ENCODE results near the gene NHP2.

NHP2 gene

GRCh38 chr5:178126556-178126955, 27.1 kb downstream of the NHP2 start:
- H3K4me3 ChIP-seq (ENCODE audit: low read depth, low read length), result no peak overlapping the region
- H3K27me3 ChIP-seq (ENCODE audit: insufficient read depth, low read depth, severe bottlenecking), result no peaks in the 10 kb centered on the region
- TF ChIP-seq, protein P1, sequence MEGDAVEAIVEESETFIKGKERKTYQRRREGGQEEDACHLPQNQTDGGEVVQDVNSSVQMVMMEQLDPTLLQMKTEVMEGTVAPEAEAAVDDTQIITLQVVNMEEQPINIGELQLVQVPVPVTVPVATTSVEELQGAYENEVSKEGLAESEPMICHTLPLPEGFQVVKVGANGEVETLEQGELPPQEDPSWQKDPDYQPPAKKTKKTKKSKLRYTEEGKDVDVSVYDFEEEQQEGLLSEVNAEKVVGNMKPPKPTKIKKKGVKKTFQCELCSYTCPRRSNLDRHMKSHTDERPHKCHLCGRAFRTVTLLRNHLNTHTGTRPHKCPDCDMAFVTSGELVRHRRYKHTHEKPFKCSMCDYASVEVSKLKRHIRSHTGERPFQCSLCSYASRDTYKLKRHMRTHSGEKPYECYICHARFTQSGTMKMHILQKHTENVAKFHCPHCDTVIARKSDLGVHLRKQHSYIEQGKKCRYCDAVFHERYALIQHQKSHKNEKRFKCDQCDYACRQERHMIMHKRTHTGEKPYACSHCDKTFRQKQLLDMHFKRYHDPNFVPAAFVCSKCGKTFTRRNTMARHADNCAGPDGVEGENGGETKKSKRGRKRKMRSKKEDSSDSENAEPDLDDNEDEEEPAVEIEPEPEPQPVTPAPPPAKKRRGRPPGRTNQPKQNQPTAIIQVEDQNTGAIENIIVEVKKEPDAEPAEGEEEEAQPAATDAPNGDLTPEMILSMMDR (IDR thresholded peaks at IDR 0.05; ENCODE audit: low read depth, low read length), result no peak
- no peak for DNase-seq
- H3K9me3 ChIP-seq (ENCODE audit: severe bottlenecking), result no peaks in the 10 kb centered on the region
- peaks cover 3% of the 10 kb centered on the region; the same call in 1 of the 2 replicates for H3K36me3 ChIP-seq
- no peak overlapping the region for H3K27ac ChIP-seq

GRCh38 chr5:178125253-178125906, 28.3 kb downstream of the NHP2 start:
- no peak overlapping the region for H3K27ac ChIP-seq

GRCh38 chr5:178123966-178124925, 29.4 kb downstream of the NHP2 start:
- TF ChIP-seq, protein P1 (IDR thresholded peaks at IDR 0.05; ENCODE audit: low read depth, low read length), result no peak
- Histone ChIP-seq H3K9me3 (ENCODE audit: severe bottlenecking) (no peaks in the 10 kb centered on the region), H3K27me3 (ENCODE audit: insufficient read depth, low read depth, severe bottlenecking) (no peaks in the 10 kb centered on the region), H3K27ac (no peak overlapping the region), H3K4me3 (ENCODE audit: low read depth, low read length) (no peak overlapping the region), H3K36me3 (peaks cover 3% of the 10 kb centered on the region; the same call in 1 of the 2 replicates)
- no peak for DNase-seq

More at GRCh38 chr5:178125253-178125906, 28.3 kb downstream of the NHP2 start:
- H3K4me3 ChIP-seq (ENCODE audit: low read depth, low read length), result no peak overlapping the region
- H3K27me3 ChIP-seq (ENCODE audit: insufficient read depth, low read depth, severe bottlenecking), result no peaks in the 10 kb centered on the region
- no peaks in the 10 kb centered on the region for H3K9me3 ChIP-seq (ENCODE audit: severe bottlenecking)
- TF ChIP-seq, protein P1 (IDR thresholded peaks at IDR 0.05; ENCODE audit: low read depth, low read length), result no peak
- H3K36me3 ChIP-seq, result peaks cover 3% of the 10 kb centered on the region; the same call in 1 of the 2 replicates
- DNase-seq, result no peak

DNA sequence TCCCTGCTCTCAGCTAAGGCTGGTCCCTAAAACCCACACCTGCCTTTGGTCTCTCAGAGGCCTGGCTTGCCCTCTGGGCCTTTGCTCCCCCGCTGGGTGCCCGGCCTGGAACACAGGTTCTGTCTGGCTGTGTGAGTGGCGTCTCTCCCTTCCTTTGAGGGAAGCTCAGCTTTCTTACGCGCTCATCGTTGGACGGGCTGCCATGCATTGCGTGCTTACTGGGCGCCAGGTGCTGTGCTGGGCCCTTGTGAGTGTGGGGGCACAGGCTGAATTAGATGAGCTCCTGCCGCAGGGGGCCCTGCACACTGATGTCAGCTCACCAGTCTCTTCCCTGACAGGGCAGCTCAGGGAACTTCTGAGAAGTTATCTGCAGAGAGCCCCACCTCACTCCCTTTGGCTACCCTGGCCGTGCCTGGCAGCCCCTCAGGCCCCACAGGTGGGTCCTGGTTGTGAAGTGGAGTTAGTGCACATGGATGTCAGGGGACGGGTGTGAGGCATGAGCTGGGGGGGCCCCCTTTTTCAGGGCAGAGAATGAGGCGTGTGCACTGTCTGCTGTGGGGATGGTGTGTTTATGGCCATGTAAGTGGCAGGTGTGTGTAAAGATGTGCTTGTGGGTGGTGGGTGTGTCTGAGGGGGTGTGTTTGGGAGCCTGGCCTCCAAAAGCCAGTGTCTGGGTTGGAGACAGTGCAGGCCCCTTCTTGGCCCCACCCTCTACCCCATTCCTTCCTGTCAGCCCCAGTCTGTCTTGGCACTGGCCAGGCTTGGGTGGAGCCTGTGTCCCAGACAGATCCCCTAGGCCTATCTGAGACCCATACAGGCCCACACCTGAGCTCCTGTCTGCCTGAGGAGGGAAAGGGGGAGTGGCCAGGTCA, 30.4 kb downstream of the NHP2 start:
- H3K36me3 ChIP-seq, result peaks cover 3% of the 10 kb centered on the region; the same call in 1 of the 2 replicates
- no peaks in the 10 kb centered on the region for H3K9me3 ChIP-seq (ENCODE audit: severe bottlenecking)
- H3K4me3 ChIP-seq (ENCODE audit: low read depth, low read length), result no peak overlapping the region
- DNase-seq, result no peak
- TF ChIP-seq, protein P1 (IDR thresholded peaks at IDR 0.05; ENCODE audit: low read depth, low read length), result no peak
- H3K27ac ChIP-seq, result no peak overlapping the region
- H3K27me3 ChIP-seq (ENCODE audit: insufficient read depth, low read depth, severe bottlenecking), result no peaks in the 10 kb centered on the region

- no peaks in the 10 kb centered on the region for H3K9me3 ChIP-seq (ENCODE audit: severe bottlenecking)
- TF ChIP-seq, protein P1 (IDR thresholded peaks at IDR 0.05; ENCODE audit: low read depth, low read length), result no peak
- H3K27me3 ChIP-seq (ENCODE audit: insufficient read depth, low read depth, severe bottlenecking), result no peaks in the 10 kb centered on the region
- H3K4me3 ChIP-seq (ENCODE audit: low read depth, low read length), result no peak overlapping the region
- no peak overlapping the region for H3K27ac ChIP-seq
- no peak for DNase-seq
- peaks cover 3% of the 10 kb centered on the region; the same call in 1 of the 2 replicates for H3K36me3 ChIP-seq
Measured at GRCh38 chr5:178122346-178122745, 31.3 kb downstream of the NHP2 start.

Measured in WERI-Rb-1 (cell line).